AG10803 (cell line): Measurements from ENCODE around the gene GPR153.

ENCODE experiments used
- DNase-seq: peaks from one replicate; pipeline ENCODE4 v3.0.0; 2010; ENCODE audit warnings: low read depth
- H3K4me3 ChIP-seq: 2 replicates; pipeline ENCODE4 v1.5.1; 2011; ENCODE audit warnings: mild to moderate bottlenecking, low read length, control low read depth
- CTCF ChIP-seq: conservative IDR thresholded peaks from 2 replicates; pipeline ENCODE4 v1.5.1; 2011; ENCODE audit warnings: mild to moderate bottlenecking, low read length, control low read depth, inconsistent platforms

GPR153 gene

GRCh38 chr1:6286266-6286665 lies 25.4 kb upstream of the GPR153 start:
- H3K4me3 ChIP-seq, result no peak overlapping the region
- no peak for TF ChIP-seq CTCF
- DNase-seq, result no peak

GRCh38 chr1:6285336-6285735 lies 24.4 kb upstream of the GPR153 start:
- DNase-seq, result no peak
- no peak overlapping the region for H3K4me3 ChIP-seq
- TF ChIP-seq CTCF, result no peak

GRCh38 chr1:6282577-6283270 lies 21.8 kb upstream of the GPR153 start:
- no peak overlapping the region for H3K4me3 ChIP-seq
- TF ChIP-seq CTCF, result no peak
- no peak for DNase-seq

GRCh38 chr1:6281511-6282402 lies 20.9 kb upstream of the GPR153 start:
- DNase-seq, result no peak
- no peak for TF ChIP-seq CTCF
- no peak overlapping the region for H3K4me3 ChIP-seq

GRCh38 chr1:6280761-6281451 lies 20.0 kb upstream of the GPR153 start:
- peak; percentile 53 for TF ChIP-seq CTCF
- no peak overlapping the region for H3K4me3 ChIP-seq
- no peak for DNase-seq

- TF ChIP-seq CTCF, result no peak
- H3K4me3 ChIP-seq, result no peak overlapping the region
- DNase-seq, result no peak
Measured at GRCh38 chr1:6279613-6280383, 18.9 kb upstream of the GPR153 start.
